Prostate gland (tissue), 2 donors: ENCODE measurements around the gene ATP13A3. TPM values are rescaled to one million over a fixed set of nuclear protein-coding genes. Genes with fewer than 3 reads are reported as not detected.

Experiments used
- DNase-seq: peaks from one replicate; pipeline ENCODE4 v3.0.0-alpha.2; 2019; ENCODE audit warnings: low spot score
- H3K27ac ChIP-seq, 2 donors: fragments of 200-600 bp; sonication (generic); 2 replicates each; pipeline ENCODE4 v1.5.1; 2017 to 2019
- H3K27me3 ChIP-seq: fragments of 200-600 bp; sonication (generic); replicated peaks from 2 replicates; pipeline ENCODE4 v1.5.1; 2019; ENCODE audit not compliant: insufficient read depth
- H3K36me3 ChIP-seq, 2 donors: fragments of 200-600 bp; sonication (generic); 1 replicate in 1 of 2; 2 replicates in 1 of 2; pipeline versions ENCODE4 v1.5.1 to v1.8.1; 2017 to 2019
- H3K4me1 ChIP-seq: fragments of 200-600 bp; sonication (generic); replicated peaks from 2 replicates; pipeline ENCODE4 v1.5.1; 2019
- H3K4me3 ChIP-seq, 2 donors: fragments of 200-600 bp; sonication (generic); 2 replicates each; pipeline ENCODE4 v1.5.1; 2017 to 2019
- H3K9me3 ChIP-seq: fragments of 200-600 bp; sonication (generic); 2 replicates; pipeline ENCODE4 v1.5.1; 2017
- POLR2A ChIP-seq: fragments of 450-650 bp; IDR thresholded peaks from one replicate; pipeline ENCODE4 v1.6.1; 2016; ENCODE audit warnings: antibody characterized with exemption, mild to moderate bottlenecking
- POLR2AphosphoS5 ChIP-seq: sonication (generic); formaldehyde crosslinking; IDR thresholded peaks from one replicate; pipeline ENCODE4 v1.6.1; 2017; ENCODE audit warnings: antibody characterized with exemption
- WGBS: methylation state at CpG from one replicate; pipeline ENCODE4 v1.1.5; 2018; 5-methylcytosine and 5-hydroxymethylcytosine counted together
- intact Hi-C: fragments of 100-400 bp; cut with DNase I; formaldehyde crosslinking; loops from one replicate; pipeline ENCODE4 v1.14.2; 2022
- total RNA-seq, 2 donors: library from RNA; depleted of rRNA; stranded (reverse); fragments of >200 nt; gene quantifications; one replicate each; pipeline ENCODE4 v1.1.0, GENCODE V29; 2016
- TF ChIP-seq, protein P1 (sequence below), 4 experiments: fragments of 200-600 bp in 2 of 4; fragments of 450-650 bp in 2 of 4; sonication (generic) in 2 of 4; IDR thresholded peaks; 1 replicate in 3 of 4; 2 replicates in 1 of 4; pipeline ENCODE4 v1.5.1; 2016 to 2019; ENCODE audit warnings: antibody characterized with exemption in 4 of 4, mild to moderate bottlenecking in 2 of 4, moderate library complexity in 2 of 4

Gene ATP13A3
- total RNA-seq, 2 donors from 2014 or later = 75.4 to 80.4 TPM

DNA sequence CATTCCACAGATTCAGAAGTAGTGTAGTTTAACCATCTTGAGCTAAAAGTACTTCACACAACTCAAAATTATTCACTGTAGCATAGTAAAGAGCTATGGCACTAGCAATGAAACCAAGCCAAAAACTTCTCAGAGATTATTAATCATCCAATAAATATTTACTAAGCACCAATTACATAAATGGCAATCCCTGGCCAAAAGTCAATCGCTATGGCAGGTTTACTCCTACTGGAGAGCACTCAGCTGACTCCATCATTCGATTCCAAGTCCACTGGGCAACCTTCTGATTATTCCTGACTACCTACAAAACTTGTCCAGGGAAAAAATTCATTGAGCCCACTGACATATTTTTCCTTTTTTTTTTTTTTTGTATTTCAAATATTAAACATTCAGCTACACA is 23.9 kb downstream of the ATP13A3 start:
- Histone ChIP-seq H3K4me3 (no peak overlapping the region), H3K36me3 (no peaks in the 10 kb centered on the region), H3K9me3 (no peaks in the 10 kb centered on the region), H3K27ac (no peak overlapping the region), H3K27me3 (no peaks in the 10 kb centered on the region), H3K4me1 (no peaks in the 10 kb centered on the region)
- DNase-seq = no peak
- intact Hi-C loops = no loop called here
- TF ChIP-seq, protein P1, sequence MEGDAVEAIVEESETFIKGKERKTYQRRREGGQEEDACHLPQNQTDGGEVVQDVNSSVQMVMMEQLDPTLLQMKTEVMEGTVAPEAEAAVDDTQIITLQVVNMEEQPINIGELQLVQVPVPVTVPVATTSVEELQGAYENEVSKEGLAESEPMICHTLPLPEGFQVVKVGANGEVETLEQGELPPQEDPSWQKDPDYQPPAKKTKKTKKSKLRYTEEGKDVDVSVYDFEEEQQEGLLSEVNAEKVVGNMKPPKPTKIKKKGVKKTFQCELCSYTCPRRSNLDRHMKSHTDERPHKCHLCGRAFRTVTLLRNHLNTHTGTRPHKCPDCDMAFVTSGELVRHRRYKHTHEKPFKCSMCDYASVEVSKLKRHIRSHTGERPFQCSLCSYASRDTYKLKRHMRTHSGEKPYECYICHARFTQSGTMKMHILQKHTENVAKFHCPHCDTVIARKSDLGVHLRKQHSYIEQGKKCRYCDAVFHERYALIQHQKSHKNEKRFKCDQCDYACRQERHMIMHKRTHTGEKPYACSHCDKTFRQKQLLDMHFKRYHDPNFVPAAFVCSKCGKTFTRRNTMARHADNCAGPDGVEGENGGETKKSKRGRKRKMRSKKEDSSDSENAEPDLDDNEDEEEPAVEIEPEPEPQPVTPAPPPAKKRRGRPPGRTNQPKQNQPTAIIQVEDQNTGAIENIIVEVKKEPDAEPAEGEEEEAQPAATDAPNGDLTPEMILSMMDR (IDR thresholded peaks at IDR 0.05) = no peak
- TF ChIP-seq POLR2A (no peak), POLR2AphosphoS5 (no peak)
- WGBS = 99% methylated on average over 2 of the region's 2 CpGs

DNA sequence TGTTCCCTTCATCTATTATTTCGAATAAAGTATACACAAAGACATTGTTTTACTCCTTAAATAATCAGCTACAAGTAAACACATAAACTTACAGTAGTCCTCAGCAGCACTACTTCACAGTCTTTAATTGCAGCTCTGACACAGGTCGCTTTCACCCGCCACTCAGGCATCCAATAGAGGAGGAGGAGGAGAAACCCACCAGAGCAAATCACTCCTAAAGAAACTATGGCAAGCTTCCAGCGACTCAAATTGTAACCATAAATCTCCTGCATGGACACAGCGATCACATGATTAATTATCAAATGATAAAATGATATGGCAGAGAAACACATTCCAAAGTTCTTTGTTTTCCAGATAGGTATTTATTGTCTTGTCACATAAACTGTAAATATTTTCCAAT is 26.2 kb downstream of the ATP13A3 start:
- Histone ChIP-seq H3K27me3 (no peaks in the 10 kb centered on the region), H3K9me3 (no peaks in the 10 kb centered on the region), H3K4me3 (no peak overlapping the region), H3K4me1 (no peaks in the 10 kb centered on the region), H3K27ac (no peak overlapping the region), H3K36me3 (no peaks in the 10 kb centered on the region)
- TF ChIP-seq, protein P1 (IDR thresholded peaks at IDR 0.05) = no peak
- TF ChIP-seq POLR2A = no peak
- no peak for TF ChIP-seq POLR2AphosphoS5
- no peak for DNase-seq
- 80% methylated on average over 5 of the region's 5 CpGs for WGBS
- intact Hi-C loops = no loop called here

DNA sequence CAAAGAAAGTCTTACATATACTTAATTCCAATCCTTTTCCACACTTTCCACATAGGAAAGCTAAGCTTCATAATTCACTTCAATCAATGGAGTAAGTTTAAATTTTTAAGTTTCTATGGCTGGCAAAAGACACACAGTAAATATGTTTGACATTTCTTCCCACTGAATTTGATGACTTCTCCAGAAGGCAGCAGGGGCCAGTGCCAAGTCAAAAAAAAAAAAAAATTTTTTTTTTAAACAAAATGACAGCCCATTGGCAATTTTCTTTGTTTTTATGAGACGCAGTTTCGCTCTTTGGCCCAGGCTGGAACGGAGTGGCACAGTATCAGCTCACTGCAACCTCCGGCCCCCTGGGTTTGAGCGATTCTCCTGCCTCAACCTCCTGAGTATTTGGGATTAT is 28.7 kb downstream of the ATP13A3 start:
- H3K36me3 ChIP-seq = no peaks in the 10 kb centered on the region
- H3K27me3 ChIP-seq = no peaks in the 10 kb centered on the region
- no peak overlapping the region for H3K4me3 ChIP-seq
- intact Hi-C loops = no loop called here
- TF ChIP-seq POLR2AphosphoS5 (no peak), POLR2A (no peak)
- TF ChIP-seq, protein P1 (IDR thresholded peaks at IDR 0.05) = no peak
- H3K4me1 ChIP-seq = no peaks in the 10 kb centered on the region
- H3K27ac ChIP-seq = no peak overlapping the region
- DNase-seq = no peak
- 96% methylated on average over 5 of the region's 5 CpGs for WGBS
- H3K9me3 ChIP-seq = no peaks in the 10 kb centered on the region

DNA sequence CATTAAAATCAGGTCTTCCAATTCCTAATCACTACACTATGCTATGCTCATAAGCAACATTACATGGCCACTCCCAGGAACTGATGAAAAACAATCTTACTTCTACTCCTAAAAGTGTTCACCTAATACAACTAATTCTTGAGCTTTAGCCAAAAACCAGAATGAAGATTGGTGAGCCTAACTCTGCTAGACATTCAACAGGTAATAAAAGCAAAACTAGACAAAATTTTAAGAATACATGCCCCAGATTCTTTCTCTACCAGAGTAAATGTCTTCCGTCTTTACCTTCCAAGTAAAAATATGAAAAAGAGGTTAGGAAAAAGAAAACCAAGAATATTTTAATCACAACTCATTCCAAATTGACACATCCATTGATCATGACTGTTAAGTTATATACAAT is 31.3 kb downstream of the ATP13A3 start:
- intact Hi-C loops = no loop called here
- no peak for DNase-seq
- 96% methylated on average over 1 of the region's 1 CpG for WGBS

DNA sequence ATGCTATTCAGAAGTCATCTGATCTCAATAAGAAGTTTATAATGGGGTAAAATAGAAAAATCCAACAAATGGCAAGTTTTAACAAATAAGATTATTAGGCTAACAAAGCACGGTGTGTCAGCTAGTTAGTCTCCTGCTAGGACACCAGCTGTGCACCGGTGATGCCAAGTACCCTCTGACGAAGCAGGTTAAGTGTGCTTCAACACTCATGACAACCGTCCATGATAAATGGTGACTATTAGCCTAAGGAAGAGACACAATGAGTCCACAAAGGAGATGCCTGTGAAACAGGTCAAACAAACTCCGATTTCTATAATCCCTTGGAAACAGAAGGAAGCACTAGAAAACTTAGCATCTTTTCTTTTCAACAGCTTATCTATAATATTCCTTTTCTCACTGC is 36.5 kb downstream of the ATP13A3 start:
- Histone ChIP-seq H3K4me1 (no peaks in the 10 kb centered on the region), H3K27me3 (no peaks in the 10 kb centered on the region), H3K4me3 (no peak overlapping the region), H3K9me3 (no peaks in the 10 kb centered on the region), H3K27ac (no peak overlapping the region), H3K36me3 (no peaks in the 10 kb centered on the region)
- intact Hi-C loops = no loop called here
- no peak for DNase-seq
- 90% methylated on average over 5 of the region's 5 CpGs for WGBS
- no peak for TF ChIP-seq POLR2AphosphoS5
- TF ChIP-seq, protein P1 (IDR thresholded peaks at IDR 0.05) = no peak

More for the DNA sequence above, 31.3 kb downstream of the ATP13A3 start:
- Histone ChIP-seq H3K9me3 (no peaks in the 10 kb centered on the region), H3K36me3 (no peaks in the 10 kb centered on the region), H3K4me1 (no peaks in the 10 kb centered on the region), H3K27me3 (no peaks in the 10 kb centered on the region), H3K27ac (no peak overlapping the region), H3K4me3 (no peak overlapping the region)
- no peak for TF ChIP-seq POLR2AphosphoS5
- TF ChIP-seq, protein P1 (IDR thresholded peaks at IDR 0.05) = no peak
- TF ChIP-seq POLR2A = no peak
